ENCODE results near the gene RHOBTB1. TPM values are rescaled to one million over a fixed set of nuclear protein-coding genes. Genes with fewer than 3 reads are reported as not detected.

RHOBTB1 gene
- total and polyA plus RNA-seq, 9 of the 15 experiments (the other 6 are each of a cell fraction or from before 2014, with no cell fraction given) = 1.7 to 11.7 (median 9.3) TPM

- Histone ChIP-seq H3K79me2 (ENCODE audit: control insufficient read depth, insufficient read depth, low read length) (no peaks in the 10 kb centered on the region), H3K4me1 (replicated peaks in 1 of 2; ENCODE audit: control insufficient read depth in 2 of 2, insufficient read depth in 2 of 2, low read length in 2 of 2) (no peaks in the 10 kb centered on the region), H3K9me3 (replicated peaks; ENCODE audit: control insufficient read depth, insufficient read depth, low read depth, low read length) (no peaks in the 10 kb centered on the region), H3K9me1 (ENCODE audit: control insufficient read depth, insufficient read depth, low read length) (no peaks in the 10 kb centered on the region), H3K4me3 (no peak overlapping the region), H4K20me1 (replicated peaks; ENCODE audit: control insufficient read depth, insufficient read depth, low read length) (no peaks in the 10 kb centered on the region), H3K4me2 (ENCODE audit: insufficient read depth, low read length) (no peak overlapping the region), H3K9ac (ENCODE audit: insufficient read depth in 1 of 2, low read depth in 2 of 2, low read length in 2 of 2) (peak overlapping the region in 1 of 2 experiments; percentile 31; a peak in 1 of 4 replicates), H3K27ac (ENCODE audit: extremely low read depth, low read depth, low read length) (no peak overlapping the region), H3K27me3 (ENCODE audit: control insufficient read depth in 2 of 2, insufficient read depth in 2 of 2, low read length in 2 of 2) (peaks cover 0 to 2% of the 10 kb centered on the region in 2 experiments; a peak in 1 of 5 replicates), H2AFZ (ENCODE audit: low read depth, low read length) (no peak overlapping the region), H3K36me3 (ENCODE audit: control insufficient read depth, insufficient read depth, low read length) (no peaks in the 10 kb centered on the region)
- no TSS peak for BruUV-seq (replicated peaks)
- TF ChIP-seq RBM34 (IDR thresholded peaks at IDR 0.05; ENCODE audit: borderline replicate concordance, insufficient read depth, low read length) = no peak
- no peak for TF ChIP-seq C11orf30 (IDR thresholded peaks at IDR 0.05; ENCODE audit: low read depth)
- TF ChIP-seq SMARCA5 (IDR thresholded peaks at IDR 0.05) = no peak
- no peak for TF ChIP-seq E2F1 (CRISPR knock-in tag; IDR thresholded peaks at IDR 0.05)
- no peak for TF ChIP-seq IRF2 (CRISPR knock-in tag; IDR thresholded peaks at IDR 0.05)
- TF ChIP-seq ZBTB12 (CRISPR knock-in tag; IDR thresholded peaks at IDR 0.05) = no peak
- TF ChIP-seq HMGN3 (IDR thresholded peaks at IDR 0.05; ENCODE audit: borderline replicate concordance, extremely low read depth, insufficient read length, low read depth, low read length) = no peak
- TF ChIP-seq TFE3 (CRISPR knock-in tag; IDR thresholded peaks at IDR 0.05) = no peak
- TF ChIP-seq XRCC3 (IDR thresholded peaks at IDR 0.05) = no peak
- no peak for FAIRE-seq
- intact Hi-C loops (cut with micrococcal nuclease) = no loop called here
- ATAC-seq = no peak
- ChIA-PET POLR2A (interaction anchor here (0.5 kb wide), 1 partner anchor 18 kb away, joined by 3 read pairs; no protein-coding TSS in a partner anchor), CTCF (ENCODE audit: low intra/inter-chr PET ratio) (no interaction called here)
- in situ Hi-C loops (cut with MboI) = no loop called here
- 20% methylated on average over 4 of the region's 4 CpGs for WGBS (ENCODE audit: insufficient coverage, low coverage, missing lambda C conversion rate)
- DNase-seq (ENCODE audit: extremely low read depth in 1 of 4, low spot score in 3 of 4) = no peak
Observed at GRCh38 chr10:60853107-60853506, 90.9 kb downstream of the RHOBTB1 start.

Measured in K562 (cell line).